GM12892 (cell line): ENCODE results near the gene PRIMA1.

Experiments used
- POLR2A ChIP-seq: IDR thresholded peaks from 2 replicates; pipeline ENCODE4 v1.6.1; 2011; ENCODE audit warnings: low read depth, low read length, control low read depth
- TAF1 ChIP-seq: IDR thresholded peaks from 2 replicates; pipeline ENCODE4 v1.6.1; 2011; ENCODE audit warnings: low read depth, mild to moderate bottlenecking, control low read depth, low read length, borderline replicate concordance

DNA sequence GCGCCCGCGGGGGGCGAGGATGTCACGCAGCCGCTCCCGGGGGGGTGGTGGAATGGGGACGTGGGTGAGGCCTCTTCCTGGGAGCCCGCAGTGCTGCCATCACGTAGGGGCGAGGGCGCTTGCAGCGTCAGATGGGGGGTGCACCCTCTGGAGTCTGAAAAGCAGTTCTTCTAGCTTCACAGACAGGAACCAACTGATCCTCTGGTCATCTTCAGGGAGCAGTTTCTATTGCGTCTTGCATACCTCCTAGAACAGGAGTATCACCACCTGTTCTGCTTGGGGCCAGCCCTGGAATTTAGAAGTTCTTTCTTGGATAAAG lies 36.9 kb upstream of the PRIMA1 start:
- TF ChIP-seq POLR2A (no peak), TAF1 (no peak)
